T-cell (primary cell): ENCODE data around the gene YTHDF1. TPM values are rescaled to one million over a fixed set of nuclear protein-coding genes. Genes with fewer than 3 reads are reported as not detected.

Experiments
- ATAC-seq, 4 experiments: fragments of 200-7000 bp in 3 of 4; fragments of 150-1000 bp in 1 of 4; cut with Tn5 transposase; replicated peaks in 1 of 4; 1 replicate in 3 of 4; 2 replicates in 1 of 4; pipeline ENCODE4 v1.10.0; 2021; ENCODE audit warnings: moderate library complexity in 3 of 4, mild to moderate bottlenecking in 2 of 4, moderate number of reproducible peaks in 1 of 4
- CTCF ChIA-PET, 2 donors: fragments of 300-600 bp; sonication (Branson Sonifier 250); formaldehyde crosslinking; loops; one replicate each; lab custom pipeline; 2022; ENCODE audit warnings: antibody characterized with exemption in 2 of 2; lab: Charles Lee
- POLR2A ChIA-PET, 2 donors: fragments of 300-600 bp; sonication (Branson Sonifier 250); formaldehyde crosslinking; loops; one replicate each; lab custom pipeline; 2022; ENCODE audit warnings: antibody characterized with exemption in 2 of 2; lab: Charles Lee
- DNase-seq, 35 experiments: peaks; one replicate each; pipeline versions ENCODE4 v3.0.0 to v3.0.0-alpha.2; 2013 to 2023
- H3K27ac ChIP-seq: one replicate; pipeline ENCODE4 v1.5.1; 2013; ENCODE audit warnings: low read length
- H3K27me3 ChIP-seq, 2 experiments: replicated peaks in 1 of 2; 1 replicate in 1 of 2; 2 replicates in 1 of 2; pipeline versions ENCODE4 v1.6.1 to v1.7.0; 2013; ENCODE audit warnings: low read length in 1 of 2, mixed read lengths in 1 of 2; ENCODE audit not compliant: control insufficient read depth in 2 of 2, insufficient read depth in 2 of 2; ENCODE audit errors: extremely low read depth in 1 of 2
- H3K36me3 ChIP-seq, 2 donors: 1 replicate in 1 of 2; 2 replicates in 1 of 2; pipeline versions ENCODE4 v1.6.1 to v1.7.0; 2013; ENCODE audit warnings: low read length in 1 of 2; ENCODE audit not compliant: control insufficient read depth in 2 of 2, insufficient read depth in 1 of 2; ENCODE audit errors: extremely low read depth in 1 of 2
- H3K4me1 ChIP-seq, 2 experiments: 1 replicate in 1 of 2; 2 replicates in 1 of 2; pipeline versions ENCODE4 v1.6.1 to v1.7.0; 2013; ENCODE audit warnings: low read length in 2 of 2, mixed read lengths in 1 of 2; ENCODE audit not compliant: insufficient read depth in 2 of 2, control insufficient read depth in 1 of 2; ENCODE audit errors: extremely low read depth in 1 of 2
- H3K4me3 ChIP-seq, 2 donors: 1 replicate in 1 of 2; 2 replicates in 1 of 2; pipeline versions ENCODE4 v1.5.1 to v1.7.0; 2013; ENCODE audit warnings: mild to moderate bottlenecking in 2 of 2, low read length in 1 of 2, moderate library complexity in 1 of 2; ENCODE audit not compliant: control insufficient read depth in 1 of 2; ENCODE audit errors: extremely low read depth in 1 of 2
- H3K9me3 ChIP-seq: 2 replicates; pipeline ENCODE4 v1.7.0; 2013
- H3K27ac Mint-ChIP-seq, 2 donors: one replicate each; pipeline ENCODE4 v1.8.0; 2020 to 2021; ENCODE audit warnings: mild to moderate bottlenecking in 2 of 2, mixed read lengths in 2 of 2
- H3K27me3 Mint-ChIP-seq, 2 donors: one replicate each; pipeline ENCODE4 v1.8.0; 2021 to 2022; ENCODE audit warnings: mixed read lengths in 2 of 2
- H3K36me3 Mint-ChIP-seq: one replicate; pipeline ENCODE4 v1.8.0; 2021; ENCODE audit warnings: mixed read lengths
- H3K4me1 Mint-ChIP-seq, 3 donors: one replicate each; pipeline ENCODE4 v1.8.0; 2020 to 2022; ENCODE audit warnings: mixed read lengths in 3 of 3, mild to moderate bottlenecking in 1 of 3
- H3K4me3 Mint-ChIP-seq, 3 donors: one replicate each; pipeline ENCODE4 v1.8.0; 2020 to 2022; ENCODE audit warnings: mild to moderate bottlenecking in 3 of 3, mixed read lengths in 3 of 3, moderate library complexity in 3 of 3
- H3K9me3 Mint-ChIP-seq, 3 donors: one replicate each; pipeline ENCODE4 v1.8.0; 2020 to 2022; ENCODE audit warnings: mixed read lengths in 3 of 3
- WGBS: methylation state at CpG from one replicate; pipeline ENCODE4 v1.1.5; 2013; ENCODE audit warnings: missing lambda C conversion rate; ENCODE audit not compliant: insufficient coverage; 5-methylcytosine and 5-hydroxymethylcytosine counted together
- total RNA-seq, 35 experiments: library from RNA in 6 of 35; stranded (reverse) in 6 of 35; fragments of 120-200 nt in 1 of 35; gene quantifications; one replicate each; pipeline versions ENCODE4 v1.2.1 to v1.2.4 and lab custom pipeline; 2013 to 2026

Gene YTHDF1
- total RNA-seq, 5 donors from 2014 or later (not counting 1 experiment from before 2014, with no cell fraction given), result 36.7 to 44.5 (median 42.2) TPM

DNA sequence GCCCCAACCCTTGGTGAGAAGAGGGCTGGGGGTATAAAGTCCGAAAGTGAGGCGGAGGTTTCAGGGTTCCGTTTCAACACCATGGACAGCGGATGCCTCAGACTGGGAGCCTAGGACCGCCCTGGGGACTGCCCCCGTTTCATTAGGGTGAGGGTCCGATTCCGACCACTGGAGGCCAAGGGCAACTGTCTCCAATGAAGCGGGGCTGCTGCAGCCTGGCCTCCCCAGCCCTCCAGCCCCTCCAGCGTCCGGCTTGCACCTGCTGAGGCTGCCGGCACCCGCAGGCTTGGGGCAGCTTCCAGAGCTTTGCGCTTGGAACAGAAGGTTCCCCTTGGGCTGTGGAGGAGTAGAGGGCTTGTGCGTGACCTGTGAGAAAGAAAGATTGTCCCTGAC lies 39.9 kb downstream of the YTHDF1 start:
- no peaks in the 10 kb centered on the region for H3K36me3 Mint-ChIP-seq
- H3K4me1 Mint-ChIP-seq, result peaks cover 6 to 19% (median 12%) of the 10 kb centered on the region in 3 donors
- ChIA-PET CTCF (no interaction called here), POLR2A (no interaction called here)
- peak overlapping the region in 1 of 3 donors; percentile 75 for H3K4me3 Mint-ChIP-seq
- DNase-seq (peak in 1 of 35 experiments; percentile 21), ATAC-seq (no peak)
- no peaks in the 10 kb centered on the region for H3K9me3 Mint-ChIP-seq
- Histone ChIP-seq H3K36me3 (no peaks in the 10 kb centered on the region), H3K9me3 (no peaks in the 10 kb centered on the region), H3K4me3 (no peak overlapping the region), H3K27ac (no peak overlapping the region), H3K4me1 (peaks cover 2 to 33% of the 10 kb centered on the region in 2 experiments), H3K27me3 (peaks cover 2 to 85% of the 10 kb centered on the region in 2 experiments)
- 6% methylated on average over 15 of the region's 15 CpGs for WGBS
- H3K27ac Mint-ChIP-seq, result no peak overlapping the region
- H3K27me3 Mint-ChIP-seq, result peaks cover 24 to 62% of the 10 kb centered on the region in 2 donors

DNA sequence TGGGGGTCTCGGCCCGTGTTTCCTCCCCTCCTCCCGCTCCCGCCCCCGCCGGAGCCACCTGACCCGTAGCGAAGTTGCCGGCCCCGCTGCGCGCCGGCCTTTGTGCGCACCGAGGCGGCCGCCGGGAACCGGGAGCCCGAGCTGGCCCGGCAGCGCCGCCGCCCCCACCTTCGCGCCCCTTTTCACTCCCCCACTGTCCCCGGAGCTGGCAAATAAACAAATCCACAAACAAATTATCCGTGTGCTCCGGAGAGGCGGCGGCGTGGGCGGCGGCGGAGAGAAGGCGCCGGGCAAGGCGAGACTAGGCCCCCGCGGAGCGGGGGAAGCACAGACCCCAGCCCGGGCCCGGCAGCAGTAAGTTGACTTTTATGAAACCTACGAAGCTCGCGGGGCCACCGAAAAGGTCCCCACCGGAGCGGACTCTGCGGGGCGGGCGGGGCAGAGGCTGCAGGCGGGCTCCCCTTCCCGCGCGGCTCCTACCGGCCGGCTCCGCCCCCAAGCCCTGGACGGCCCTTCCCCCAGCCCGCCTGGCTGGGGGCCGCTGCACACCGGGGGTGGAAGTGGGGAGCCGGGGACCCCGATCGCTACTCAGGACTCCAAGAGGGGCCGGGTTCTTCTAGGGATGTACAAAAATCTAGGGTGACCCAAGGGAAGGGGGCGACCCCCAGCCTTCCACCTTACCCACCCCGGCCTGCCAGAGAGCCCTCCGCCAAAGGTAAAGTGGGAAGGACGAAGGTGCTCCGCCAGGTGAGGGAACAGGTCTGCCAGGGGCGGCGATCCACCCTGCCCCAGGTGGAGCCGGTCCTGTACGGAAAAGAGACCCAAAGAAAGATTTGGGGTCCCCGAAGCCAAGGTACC lies 40.7 kb downstream of the YTHDF1 start:
- no peak overlapping the region for H3K27ac Mint-ChIP-seq
- H3K36me3 Mint-ChIP-seq, result no peaks in the 10 kb centered on the region
- peaks cover 20 to 58% of the 10 kb centered on the region in 2 donors for H3K27me3 Mint-ChIP-seq
- H3K4me3 ChIP-seq, result no peak overlapping the region
- peaks cover 6 to 17% (median 12%) of the 10 kb centered on the region in 3 donors for H3K4me1 Mint-ChIP-seq
- ChIA-PET POLR2A (no interaction called here), CTCF (no interaction called here)
- no peak for ATAC-seq
- peaks cover 2 to 26% of the 10 kb centered on the region in 2 experiments for H3K4me1 ChIP-seq
- no peak overlapping the region for H3K4me3 Mint-ChIP-seq
- H3K9me3 Mint-ChIP-seq, result no peaks in the 10 kb centered on the region
- no peaks in the 10 kb centered on the region for H3K36me3 ChIP-seq
- peaks cover 2 to 77% of the 10 kb centered on the region in 2 experiments for H3K27me3 ChIP-seq
- DNase-seq, result no peak
- WGBS, result 9% methylated on average over 45 of the region's 77 CpGs
- H3K9me3 ChIP-seq, result no peaks in the 10 kb centered on the region
- H3K27ac ChIP-seq, result no peak overlapping the region

DNA sequence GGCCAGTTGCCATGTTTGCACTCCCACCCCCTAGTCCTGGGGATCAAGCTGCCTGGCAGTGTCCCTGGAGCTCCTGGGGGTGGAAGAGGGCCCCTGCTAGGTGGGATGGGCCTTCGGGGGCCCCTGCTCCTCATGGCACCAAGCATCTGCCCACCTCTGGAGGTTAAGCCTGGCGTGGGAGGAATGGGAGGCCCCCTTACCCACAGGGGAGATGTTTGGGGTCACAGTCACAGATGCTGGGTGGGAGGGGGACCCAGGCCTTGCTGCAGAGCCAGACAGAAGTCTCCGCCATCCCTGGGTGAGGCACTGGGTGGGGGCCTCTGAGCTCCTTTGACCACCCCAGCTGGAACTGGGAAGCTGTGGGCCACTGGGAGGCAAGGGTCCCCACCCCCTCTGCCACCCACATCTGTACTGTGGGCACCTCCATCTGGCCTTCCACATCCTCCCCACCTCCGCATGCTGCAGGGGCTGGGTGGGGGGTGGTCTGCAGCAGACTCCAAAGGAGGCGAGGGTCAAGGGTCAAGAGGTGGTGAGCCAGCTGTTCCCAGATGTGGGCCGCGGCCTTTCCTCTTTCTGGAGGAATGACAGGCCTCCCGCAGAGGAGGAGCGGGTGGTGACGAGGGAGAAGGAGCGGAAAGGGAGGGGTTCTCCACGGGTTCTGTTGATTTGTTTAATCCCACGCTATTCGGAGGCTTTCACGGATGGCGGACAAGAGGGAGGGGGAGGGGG lies 41.5 kb downstream of the YTHDF1 start:
- Mint-ChIP-seq H3K4me1 (peaks cover 6 to 14% (median 10%) of the 10 kb centered on the region in 3 donors), H3K9me3 (no peaks in the 10 kb centered on the region), H3K4me3 (peak overlapping the region in 1 of 3 donors; percentile 31), H3K27ac (no peak overlapping the region), H3K27me3 (peaks cover 20 to 54% of the 10 kb centered on the region in 2 donors), H3K36me3 (no peaks in the 10 kb centered on the region)
- no peak overlapping the region for H3K27ac ChIP-seq
- ChIA-PET POLR2A (no interaction called here), CTCF (no interaction called here)
- H3K4me1 ChIP-seq, result peaks cover 2 to 21% of the 10 kb centered on the region in 2 experiments
- 50% methylated on average over 2 of the region's 16 CpGs for WGBS
- H3K9me3 ChIP-seq, result no peaks in the 10 kb centered on the region
- DNase-seq (no peak), ATAC-seq (no peak)
- H3K27me3 ChIP-seq, result peaks cover 2 to 72% of the 10 kb centered on the region in 2 experiments
- H3K4me3 ChIP-seq, result no peak overlapping the region
- no peaks in the 10 kb centered on the region for H3K36me3 ChIP-seq

DNA sequence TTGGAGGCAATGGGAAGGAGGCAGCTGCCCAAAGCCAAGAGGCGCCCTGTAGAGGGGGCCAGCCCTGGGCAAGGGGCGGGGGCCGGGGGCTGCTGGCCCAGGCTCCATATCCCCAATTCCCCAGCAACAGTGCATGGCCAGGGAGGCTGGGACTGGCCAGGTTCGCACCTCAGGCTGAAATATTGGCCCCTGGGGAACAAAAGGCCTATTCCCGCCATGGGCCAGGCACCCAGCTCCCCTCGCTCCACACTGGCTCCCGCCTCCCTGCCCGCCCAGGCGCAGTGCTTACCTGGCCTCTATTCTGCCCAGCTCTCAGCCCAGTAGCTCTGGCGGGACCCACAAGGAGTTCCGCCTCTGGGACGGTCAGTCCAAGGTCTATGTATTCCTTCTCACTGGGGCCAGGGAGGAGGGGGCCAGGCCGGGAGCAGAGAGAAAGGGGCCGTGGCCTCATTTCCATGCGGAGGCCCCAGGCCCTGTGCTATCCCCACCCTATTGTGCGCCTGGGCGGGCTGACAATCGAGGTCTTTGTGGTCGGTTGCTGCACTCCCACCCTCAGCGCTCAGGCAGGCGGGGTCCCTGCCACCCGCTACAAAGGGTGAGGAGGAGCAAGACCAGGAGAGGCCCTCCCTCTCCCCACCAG lies 42.3 kb downstream of the YTHDF1 start:
- ChIA-PET CTCF (no interaction called here), POLR2A (no interaction called here)
- Mint-ChIP-seq H3K4me3 (no peak overlapping the region), H3K27ac (no peak overlapping the region), H3K4me1 (peaks cover 6 to 13% (median 8%) of the 10 kb centered on the region in 3 donors), H3K36me3 (no peaks in the 10 kb centered on the region), H3K9me3 (no peaks in the 10 kb centered on the region), H3K27me3 (peaks cover 20 to 53% of the 10 kb centered on the region in 2 donors)
- DNase-seq (no peak), ATAC-seq (no peak)
- Histone ChIP-seq H3K4me3 (no peak overlapping the region), H3K27me3 (peaks cover 2 to 71% of the 10 kb centered on the region in 2 experiments), H3K9me3 (no peaks in the 10 kb centered on the region), H3K36me3 (no peaks in the 10 kb centered on the region), H3K27ac (no peak overlapping the region), H3K4me1 (peaks cover 0 to 17% of the 10 kb centered on the region in 2 experiments)
- 43% methylated on average over 18 of the region's 22 CpGs for WGBS

DNA sequence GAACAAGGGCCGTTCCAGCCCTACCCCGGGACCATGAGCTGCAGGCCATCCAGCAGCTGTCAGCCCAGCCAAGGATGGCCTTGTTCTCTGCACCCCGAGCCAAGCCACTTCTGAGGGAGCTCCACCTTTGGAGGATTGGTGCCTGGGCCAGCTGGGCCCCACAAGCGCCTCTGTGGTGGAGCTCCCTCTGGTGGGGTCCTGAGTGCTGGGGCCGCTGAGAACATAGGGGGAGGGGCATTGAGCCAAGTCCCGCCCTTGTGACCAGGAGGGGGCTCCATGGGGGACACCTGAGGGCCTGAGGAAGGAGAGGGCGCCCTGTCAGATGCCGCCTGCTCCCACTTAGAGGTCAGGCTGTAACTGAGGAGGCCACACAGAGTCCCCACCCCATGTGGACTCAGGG lies 43.2 kb downstream of the YTHDF1 start:
- ATAC-seq, result no peak
- Mint-ChIP-seq H3K9me3 (no peaks in the 10 kb centered on the region), H3K27me3 (peaks cover 20 to 51% of the 10 kb centered on the region in 2 donors), H3K4me1 (peaks cover 6 to 11% (median 6%) of the 10 kb centered on the region in 3 donors), H3K27ac (no peak overlapping the region), H3K4me3 (no peak overlapping the region), H3K36me3 (no peaks in the 10 kb centered on the region)
- CTCF ChIA-PET, result no interaction called here
- 41% methylated on average over 4 of the region's 8 CpGs for WGBS
- Histone ChIP-seq H3K9me3 (no peaks in the 10 kb centered on the region), H3K4me1 (peaks cover 0 to 9% of the 10 kb centered on the region in 2 experiments), H3K27ac (no peak overlapping the region), H3K36me3 (no peaks in the 10 kb centered on the region), H3K27me3 (peaks cover 2 to 73% of the 10 kb centered on the region in 2 experiments), H3K4me3 (no peak overlapping the region)
- POLR2A ChIA-PET, result no interaction called here
- DNase-seq, result peak in 1 of 35 experiments; percentile 26

DNA sequence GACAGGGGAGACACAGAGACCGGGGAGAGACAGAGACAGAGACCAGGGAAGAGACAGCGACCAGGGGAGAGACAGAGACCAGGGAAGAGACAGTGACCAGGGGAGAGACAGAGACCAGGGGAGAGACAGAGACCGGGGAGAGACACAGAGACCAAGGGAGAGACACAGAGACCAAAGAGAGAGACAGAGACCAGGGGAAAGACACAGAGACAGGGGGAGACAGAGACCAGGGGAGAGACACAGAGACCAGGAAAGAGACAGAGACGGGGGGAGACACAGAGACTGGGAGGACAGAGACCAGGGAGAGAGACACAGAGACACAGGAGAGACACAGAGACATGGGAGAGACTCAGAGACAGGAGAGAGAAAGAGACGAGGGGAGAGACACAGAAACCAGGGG lies 43.9 kb downstream of the YTHDF1 start:
- H3K36me3 ChIP-seq, result no peaks in the 10 kb centered on the region
- H3K4me1 Mint-ChIP-seq, result peaks cover 5 to 9% (median 6%) of the 10 kb centered on the region in 3 donors
- H3K4me3 ChIP-seq, result no peak overlapping the region
- POLR2A ChIA-PET, result no interaction called here
- H3K27me3 ChIP-seq, result peaks cover 2 to 70% of the 10 kb centered on the region in 2 experiments
- no peak for ATAC-seq
- no peak overlapping the region for H3K27ac Mint-ChIP-seq
- no peaks in the 10 kb centered on the region for H3K9me3 Mint-ChIP-seq
- CTCF ChIA-PET, result no interaction called here
- no peak overlapping the region for H3K27ac ChIP-seq
- 65% methylated on average over 3 of the region's 5 CpGs for WGBS
- no peaks in the 10 kb centered on the region for H3K9me3 ChIP-seq
- no peaks in the 10 kb centered on the region for H3K36me3 Mint-ChIP-seq
- peaks cover 0 to 8% of the 10 kb centered on the region in 2 experiments for H3K4me1 ChIP-seq
- H3K27me3 Mint-ChIP-seq, result peaks cover 20 to 50% of the 10 kb centered on the region in 2 donors
- H3K4me3 Mint-ChIP-seq, result no peak overlapping the region
- no peak for DNase-seq
